HG03571 (cell line): ENCODE data around the gene GCSAM.
A peak's percentile ranks its signal among the peaks of the same experiment; 100 is the strongest.

Experiments used
- ATAC-seq: cut with Tn5 transposase; IDR thresholded peaks from one replicate; pipeline ENCODE4 v1.9.1; 2021; ENCODE audit not compliant: unreplicated experiment

The GCSAM gene

DNA sequence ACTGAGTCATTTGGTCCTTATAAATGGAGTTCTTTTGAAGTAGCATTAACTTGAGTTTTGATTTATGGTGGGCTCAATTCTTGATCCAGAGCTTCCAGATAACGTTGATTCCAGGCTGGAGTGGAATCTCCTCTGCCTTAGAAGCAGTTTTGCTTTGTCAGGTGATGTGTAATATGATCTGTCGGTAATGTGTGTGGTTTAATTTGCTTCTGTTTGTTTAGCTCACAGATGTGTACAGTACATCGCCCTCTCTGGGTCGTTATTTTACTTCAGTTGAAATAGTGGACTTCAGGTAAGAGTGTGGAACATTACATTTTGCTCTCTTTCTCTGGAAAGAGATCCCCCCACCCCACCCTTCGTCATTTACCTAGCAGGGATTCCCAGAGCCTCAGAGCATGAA lies 23.7 kb downstream of the GCSAM start:
- ATAC-seq: no peak

DNA sequence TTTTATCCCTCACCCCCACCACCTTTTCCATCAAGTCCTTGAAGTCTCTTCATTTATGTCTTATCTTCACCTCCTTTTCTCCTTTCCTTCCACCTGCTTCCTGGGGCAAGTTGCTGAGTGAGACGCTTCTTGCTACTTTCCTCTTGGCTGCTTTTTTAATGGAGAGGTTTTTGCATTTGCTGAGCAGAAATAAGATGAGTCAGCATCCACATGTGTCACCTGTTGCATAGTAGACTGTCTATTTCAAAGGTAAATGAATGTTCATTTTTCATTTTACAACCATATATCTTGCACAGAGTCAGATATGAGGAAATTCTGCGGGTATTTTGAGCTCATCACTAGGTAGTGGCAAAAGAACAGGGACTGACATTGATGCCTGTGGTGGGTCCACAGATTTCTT lies 28.3 kb downstream of the GCSAM start:
- ATAC-seq: no peak

- no peak for ATAC-seq
These were observed 31.1 kb downstream of the GCSAM start for GRCh38 chr3:112101916-112102315.

DNA sequence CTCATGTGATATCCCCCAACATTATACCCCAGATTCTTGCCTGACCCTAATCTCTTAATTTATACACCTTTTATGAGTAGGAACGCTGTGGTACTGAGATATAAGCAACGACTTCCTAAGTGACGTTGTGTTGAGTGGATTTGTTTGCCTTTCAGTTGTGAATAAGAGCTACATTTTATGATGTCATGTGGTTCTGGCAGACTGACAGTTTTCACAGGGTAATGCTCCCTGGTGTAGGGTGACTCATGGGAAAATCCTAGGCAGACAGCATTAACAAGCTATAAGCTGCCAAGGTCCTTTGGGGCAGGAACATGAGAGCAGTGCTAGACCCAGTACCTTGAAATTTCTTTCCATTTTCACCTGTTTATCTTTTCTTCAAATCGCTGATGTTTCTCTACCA lies 35.7 kb downstream of the GCSAM start:
- ATAC-seq: no peak

DNA sequence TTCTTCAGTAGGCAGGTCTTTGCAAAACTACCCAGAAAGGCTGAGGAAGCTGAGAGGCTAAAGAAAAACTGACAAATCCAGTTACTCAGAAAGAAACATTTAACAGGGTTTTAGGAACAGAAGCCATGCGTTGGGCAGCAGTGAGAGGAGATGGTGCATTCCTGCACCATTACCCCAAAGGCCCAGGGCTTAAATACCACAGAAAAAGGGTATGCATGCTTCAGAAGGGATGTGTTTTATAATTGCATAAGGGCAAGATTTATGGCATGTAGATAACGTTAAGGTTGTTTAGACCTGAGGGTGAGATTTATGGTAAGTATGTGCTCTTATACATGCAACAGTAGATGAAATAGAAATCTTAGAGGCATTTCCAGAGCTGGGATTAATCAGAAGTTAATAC lies 36.9 kb downstream of the GCSAM start:
- ATAC-seq: no peak

DNA sequence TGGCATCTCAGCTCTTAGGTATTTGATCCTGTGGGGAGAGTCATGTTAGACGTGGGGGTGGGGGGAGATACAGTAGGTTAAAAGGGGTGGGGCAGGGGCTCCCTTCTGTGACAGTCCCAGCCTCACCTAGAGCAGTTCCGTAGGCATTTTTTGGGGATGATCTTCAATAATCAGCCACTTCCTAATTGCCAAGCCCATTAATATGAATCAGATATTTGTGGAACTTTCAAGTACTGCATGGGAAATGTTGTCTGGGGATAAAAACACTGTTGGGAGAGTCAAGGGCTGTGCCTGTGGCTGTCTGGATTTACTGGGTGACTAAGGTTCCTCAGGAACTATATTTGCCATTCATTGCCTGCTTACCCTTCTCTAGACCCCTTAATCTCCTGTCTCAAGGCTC lies 37.3 kb downstream of the GCSAM start:
- no peak for ATAC-seq

GRCh38 chr3:112093180-112093522 lies 39.9 kb downstream of the GCSAM start:
- ATAC-seq: no peak

- no peak for ATAC-seq
These were observed 40.4 kb downstream of the GCSAM start for GRCh38 chr3:112092496-112093179.

DNA sequence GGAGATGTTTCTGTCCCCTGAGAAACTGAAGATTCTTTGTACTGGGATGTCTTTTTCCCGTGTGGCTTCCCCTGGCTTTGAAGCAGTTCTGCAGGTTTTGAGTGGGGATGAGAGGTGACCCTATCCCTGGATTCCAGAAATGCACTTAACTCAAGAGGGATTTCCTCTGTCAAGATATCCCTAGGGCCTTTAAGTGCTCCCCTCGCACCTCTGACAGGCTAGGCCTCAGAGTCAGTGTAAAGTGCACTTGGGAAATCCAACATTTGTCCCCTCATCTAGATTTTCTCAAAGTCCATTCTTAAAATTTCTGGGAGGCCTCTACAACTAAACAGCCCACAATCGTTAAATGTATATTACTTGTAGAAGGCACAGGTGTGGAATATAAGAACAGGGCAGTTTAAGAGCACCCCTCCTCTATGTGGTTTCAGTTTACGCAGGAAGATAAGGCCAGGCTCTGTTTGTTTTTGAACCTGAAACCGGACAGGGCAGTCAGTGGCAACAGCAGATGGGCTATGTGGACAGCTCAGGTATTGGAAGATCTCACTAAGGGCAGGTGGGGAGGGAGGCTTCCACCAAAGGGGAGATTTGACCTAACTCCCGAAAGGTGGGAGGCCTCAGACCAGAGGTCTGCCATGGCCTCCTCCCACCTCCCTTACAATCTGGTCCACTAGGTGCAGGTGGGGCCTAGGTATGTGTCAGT lies 42.0 kb downstream of the GCSAM start:
- ATAC-seq: no peak

GRCh38 chr3:112089956-112090886 lies 42.8 kb downstream of the GCSAM start:
- ATAC-seq: no peak

DNA sequence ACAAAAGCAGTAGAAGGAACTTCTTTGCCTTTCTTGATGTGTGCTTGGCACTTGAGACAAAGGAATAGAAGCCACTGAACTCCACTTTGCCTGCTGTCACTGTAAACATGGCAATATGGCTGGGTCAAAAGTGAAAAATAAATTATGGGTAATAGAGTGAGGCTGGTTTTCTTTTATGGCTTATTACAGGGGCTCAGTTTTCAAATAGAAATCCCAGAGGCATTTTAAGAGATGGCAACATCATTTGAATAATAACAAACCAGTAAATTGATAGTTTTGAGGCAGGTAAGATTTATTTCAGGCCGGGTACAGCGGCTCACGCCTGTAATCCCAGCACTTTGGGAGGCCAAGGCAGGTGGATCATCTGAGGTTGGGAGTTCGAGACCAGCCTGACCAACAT lies 44.1 kb downstream of the GCSAM start:
- no peak for ATAC-seq

DNA sequence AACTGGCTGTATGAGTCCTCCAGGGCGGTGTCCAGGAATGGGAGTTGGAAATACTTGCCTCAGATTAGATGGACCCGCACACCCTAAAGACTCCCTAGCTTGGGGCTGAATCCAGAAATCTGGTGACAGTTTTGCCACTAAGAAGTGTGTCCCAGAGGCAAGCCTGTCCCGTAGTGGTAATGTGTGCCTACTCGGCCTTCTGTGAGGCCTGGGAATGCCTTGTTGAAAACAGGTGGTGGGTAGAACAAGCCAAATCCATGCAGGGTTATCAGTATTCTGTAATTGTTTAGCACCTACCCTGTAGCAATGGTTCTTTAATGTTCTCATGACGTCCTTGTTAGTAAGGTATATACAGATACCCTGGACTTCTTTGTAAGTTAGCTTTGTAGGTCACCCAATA lies 45.3 kb downstream of the GCSAM start:
- ATAC-seq: no peak

GRCh38 chr3:112086875-112087524 lies 46.0 kb downstream of the GCSAM start:
- ATAC-seq: no peak

GRCh38 chr3:112086076-112086854 lies 46.8 kb downstream of the GCSAM start, which contains the start of gene C3orf52:
TSS of gene C3orf52 (plus strand) at chr3:112086389. CDS start at chr3:112086408, 19 bp downstream.
- peak; percentile 89 for ATAC-seq

- no peak for ATAC-seq
These were observed 47.3 kb downstream of the GCSAM start for GRCh38 chr3:112085735-112086075.

DNA sequence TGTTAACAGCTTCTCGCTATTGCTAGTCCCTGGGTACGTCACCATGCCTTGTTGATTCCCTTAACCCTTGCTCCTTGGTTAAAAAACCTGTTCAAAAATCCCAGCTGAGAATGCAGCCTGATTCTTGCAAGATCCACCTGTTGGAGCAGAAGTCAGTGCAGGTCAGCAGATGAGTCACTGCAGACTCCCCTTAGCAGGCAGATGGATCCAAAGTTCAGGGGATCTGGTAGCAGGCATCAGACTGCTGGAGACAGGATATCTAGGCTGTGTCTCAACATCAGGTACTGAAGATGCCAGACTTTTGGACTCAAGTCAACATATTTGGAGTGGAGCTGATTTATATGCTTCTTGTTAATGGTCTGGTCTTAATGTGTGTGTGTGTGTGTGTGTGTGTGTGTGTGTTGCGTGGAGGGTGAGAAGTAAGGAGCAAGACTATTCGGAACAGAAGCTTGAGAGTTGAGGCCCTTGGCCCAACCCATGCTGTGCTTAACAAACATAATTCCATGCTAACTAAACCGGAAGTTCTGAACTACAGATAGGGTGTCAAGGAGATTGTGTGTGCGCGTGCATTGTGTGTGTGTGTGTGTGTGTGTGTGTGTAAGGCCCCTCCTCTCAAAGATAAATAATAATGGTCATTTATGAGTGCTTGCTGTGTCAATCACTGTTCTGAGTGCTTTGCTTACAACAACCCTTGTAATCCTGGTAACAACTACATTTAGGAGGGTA lies 47.9 kb downstream of the GCSAM start:
- no peak for ATAC-seq

GRCh38 chr3:112083239-112083638 lies 49.8 kb downstream of the GCSAM start:
- no peak for ATAC-seq

GRCh38 chr3:112078125-112079083 lies 54.6 kb downstream of the GCSAM start:
- ATAC-seq: no peak
